HTR-8/SVneo (cell line): ENCODE data around the gene CLNK.
"Not testable (repeated sequence)": the region's sequence is repeated elsewhere in the genome, so short reads cannot be mapped to it uniquely, and the experiment has no call there.

Source experiments
- DNase-seq: peaks from one replicate; pipeline ENCODE4 v3.0.0; 2011; ENCODE audit warnings: low spot score, mixed read lengths; ENCODE audit not compliant: insufficient read length
- FAIRE-seq: peaks from 2 replicates; lab custom pipeline; 2011; peaks lifted over from hg19 to GRCh38; lab: Jason Lieb, UNC

CLNK gene

GRCh38 chr4:10587296-10587695 is 97.3 kb downstream of the CLNK start:
- DNase-seq, result no peak
- FAIRE-seq, result no peak

GRCh38 chr4:10584042-10584441 is 100.5 kb downstream of the CLNK start:
- DNase-seq (peak; percentile 31), FAIRE-seq (no peak)

GRCh38 chr4:10582951-10583350 is 101.6 kb downstream of the CLNK start:
- DNase-seq, result no peak
- no peak for FAIRE-seq

GRCh38 chr4:10582059-10582686 is 102.4 kb downstream of the CLNK start:
- DNase-seq (peak; percentile 21), FAIRE-seq (no peak)

GRCh38 chr4:10581022-10581421 is 103.5 kb downstream of the CLNK start:
- FAIRE-seq (no peak), DNase-seq (no peak)

- DNase-seq (no peak), FAIRE-seq (no peak)
These were observed 104.9 kb downstream of the CLNK start for GRCh38 chr4:10579648-10580047.

- FAIRE-seq, result no peak
These were observed 106.8 kb downstream of the CLNK start for GRCh38 chr4:10577508-10578426.

GRCh38 chr4:10577018-10577417 is 107.5 kb downstream of the CLNK start:
- DNase-seq (no peak), FAIRE-seq (no peak)

More at GRCh38 chr4:10577508-10578426, 106.8 kb downstream of the CLNK start:
- no peak for DNase-seq

- DNase-seq (no peak), FAIRE-seq (no peak)
These were observed 108.3 kb downstream of the CLNK start for GRCh38 chr4:10576236-10576635.

GRCh38 chr4:10575414-10575813 is 109.2 kb downstream of the CLNK start:
- no peak for FAIRE-seq
- no peak for DNase-seq

- FAIRE-seq, DNase-seq: not testable (repeated sequence)
These were observed 110.0 kb downstream of the CLNK start for GRCh38 chr4:10574553-10574952.

- FAIRE-seq, result no peak
- DNase-seq, result no peak
These were observed 112.7 kb downstream of the CLNK start for GRCh38 chr4:10571909-10572308.

GRCh38 chr4:10569491-10569890 is 115.1 kb downstream of the CLNK start:
- DNase-seq (no peak), FAIRE-seq (no peak)

- no peak for DNase-seq
- FAIRE-seq, result no peak
These were observed 116.8 kb downstream of the CLNK start for GRCh38 chr4:10567766-10568165.

GRCh38 chr4:10565166-10565780 is 119.3 kb downstream of the CLNK start:
- DNase-seq (no peak), FAIRE-seq (no peak)

GRCh38 chr4:10554694-10555093 is 129.9 kb downstream of the CLNK start:
- DNase-seq, result peak; percentile 32

GRCh38 chr4:10554121-10554520 is 130.4 kb downstream of the CLNK start:
- no peak for FAIRE-seq
- DNase-seq, result no peak

More at GRCh38 chr4:10554694-10555093, 129.9 kb downstream of the CLNK start:
- FAIRE-seq, result peak; percentile 71

GRCh38 chr4:10552591-10553280 is 131.8 kb downstream of the CLNK start:
- FAIRE-seq, result no peak

GRCh38 chr4:10535912-10536311 is 148.7 kb downstream of the CLNK start:
- FAIRE-seq (no peak), DNase-seq (no peak)

More at GRCh38 chr4:10552591-10553280, 131.8 kb downstream of the CLNK start:
- DNase-seq, result no peak

- FAIRE-seq (no peak), DNase-seq (no peak)
These were observed 149.7 kb downstream of the CLNK start for GRCh38 chr4:10534820-10535219.
